ENCODE results near the gene TDRD3. TPM values are rescaled to one million over a fixed set of nuclear protein-coding genes. Genes with fewer than 3 reads are reported as not detected.
A peak's percentile ranks its signal among the peaks of the same experiment; 100 is the strongest.

Gene TDRD3
- 28.5 and 30.4 TPM in 2 replicates for total RNA-seq
- long read RNA-seq, transcript TDRD3-208 (14 exons, 2,579 nt) = major isoform, 6 of 50 reads
- long read RNA-seq, partial matches to known transcripts = 13 of 50 reads
- long read RNA-seq, other reads (novel, unspliced or antisense) = 31 of 50 reads

- H3K9me3 Mint-ChIP-seq (ENCODE audit: low read depth) = no peaks in the 10 kb centered on the region
- no peaks in the 10 kb centered on the region for H3K27me3 Mint-ChIP-seq
- DNase-seq (ENCODE audit: low spot score, unreplicated experiment) = peak; percentile 75
- TF ChIP-seq, protein P1, sequence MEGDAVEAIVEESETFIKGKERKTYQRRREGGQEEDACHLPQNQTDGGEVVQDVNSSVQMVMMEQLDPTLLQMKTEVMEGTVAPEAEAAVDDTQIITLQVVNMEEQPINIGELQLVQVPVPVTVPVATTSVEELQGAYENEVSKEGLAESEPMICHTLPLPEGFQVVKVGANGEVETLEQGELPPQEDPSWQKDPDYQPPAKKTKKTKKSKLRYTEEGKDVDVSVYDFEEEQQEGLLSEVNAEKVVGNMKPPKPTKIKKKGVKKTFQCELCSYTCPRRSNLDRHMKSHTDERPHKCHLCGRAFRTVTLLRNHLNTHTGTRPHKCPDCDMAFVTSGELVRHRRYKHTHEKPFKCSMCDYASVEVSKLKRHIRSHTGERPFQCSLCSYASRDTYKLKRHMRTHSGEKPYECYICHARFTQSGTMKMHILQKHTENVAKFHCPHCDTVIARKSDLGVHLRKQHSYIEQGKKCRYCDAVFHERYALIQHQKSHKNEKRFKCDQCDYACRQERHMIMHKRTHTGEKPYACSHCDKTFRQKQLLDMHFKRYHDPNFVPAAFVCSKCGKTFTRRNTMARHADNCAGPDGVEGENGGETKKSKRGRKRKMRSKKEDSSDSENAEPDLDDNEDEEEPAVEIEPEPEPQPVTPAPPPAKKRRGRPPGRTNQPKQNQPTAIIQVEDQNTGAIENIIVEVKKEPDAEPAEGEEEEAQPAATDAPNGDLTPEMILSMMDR (IDR thresholded peaks at IDR 0.05; ENCODE audit: unreplicated experiment) = peak; percentile 82
- H3K27ac Mint-ChIP-seq = peak within 1 kb of the TSS; percentile 99
- H3K36me3 Mint-ChIP-seq (ENCODE audit: insufficient read depth) = no peaks in the 10 kb centered on the region
- H3K4me1 Mint-ChIP-seq (ENCODE audit: low read depth) = peaks cover 44% of the 10 kb centered on the region
- H3K4me3 Mint-ChIP-seq (ENCODE audit: low read depth) = peak within 1 kb of the TSS; percentile 95
Observed at GRCh38 chr13:60396783-60397703, at the start of gene TDRD3. Gene TDRD3, plus strand, starts transcription at chr13:60397220. Its CDS starts 145 bp downstream, at chr13:60397365.

DNA sequence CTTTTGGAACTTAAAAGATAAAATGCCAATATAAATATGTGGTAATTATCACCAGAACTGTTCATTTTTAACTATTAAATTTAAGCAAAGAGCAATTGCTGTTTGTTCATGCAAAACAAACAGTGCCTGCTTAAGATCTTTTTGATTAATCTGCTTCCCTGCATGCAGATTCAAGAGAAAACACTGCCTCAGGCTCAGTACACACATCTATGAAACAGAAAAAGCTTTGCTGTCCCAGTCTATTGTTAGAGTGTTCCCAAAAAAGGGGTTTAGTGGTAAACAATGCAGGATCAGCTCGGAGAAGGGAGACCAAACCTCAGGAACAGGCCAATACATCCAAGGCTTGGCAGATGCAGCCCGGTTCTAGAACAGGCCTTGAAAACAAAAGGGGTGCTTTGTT lies 49.3 kb upstream of the TDRD3 start:
- TF ChIP-seq, protein P1 (IDR thresholded peaks at IDR 0.05; ENCODE audit: unreplicated experiment) = no peak
- Mint-ChIP-seq H3K36me3 (ENCODE audit: insufficient read depth) (no peaks in the 10 kb centered on the region), H3K4me3 (ENCODE audit: low read depth) (no peak overlapping the region), H3K9me3 (ENCODE audit: low read depth) (peaks cover 3% of the 10 kb centered on the region), H3K27ac (no peak overlapping the region), H3K27me3 (no peaks in the 10 kb centered on the region), H3K4me1 (ENCODE audit: low read depth) (peaks cover 10% of the 10 kb centered on the region)
- no peak for DNase-seq (ENCODE audit: low spot score, unreplicated experiment)

DNA sequence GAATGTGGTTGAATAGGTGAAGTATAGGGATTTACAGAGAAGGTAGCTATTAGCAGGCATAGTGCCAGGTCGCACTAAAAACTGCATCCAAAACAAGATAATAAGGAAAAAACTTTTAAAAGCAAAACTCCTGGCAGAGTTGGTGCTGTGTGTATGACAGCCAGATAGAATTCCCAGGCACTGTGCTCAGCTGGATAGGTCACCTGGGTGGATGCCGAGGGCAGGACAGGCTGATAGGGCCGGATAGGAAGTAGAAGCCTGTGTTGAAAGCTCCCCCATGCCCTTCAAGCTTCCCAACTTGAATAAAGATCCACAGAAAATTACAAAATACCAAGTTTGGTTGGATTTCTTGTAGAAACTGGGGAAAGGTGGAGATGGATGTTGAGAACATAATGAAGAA lies 48.9 kb upstream of the TDRD3 start:
- no peaks in the 10 kb centered on the region for H3K36me3 Mint-ChIP-seq (ENCODE audit: insufficient read depth)
- no peak for DNase-seq (ENCODE audit: low spot score, unreplicated experiment)
- TF ChIP-seq, protein P1 (IDR thresholded peaks at IDR 0.05; ENCODE audit: unreplicated experiment) = no peak

DNA sequence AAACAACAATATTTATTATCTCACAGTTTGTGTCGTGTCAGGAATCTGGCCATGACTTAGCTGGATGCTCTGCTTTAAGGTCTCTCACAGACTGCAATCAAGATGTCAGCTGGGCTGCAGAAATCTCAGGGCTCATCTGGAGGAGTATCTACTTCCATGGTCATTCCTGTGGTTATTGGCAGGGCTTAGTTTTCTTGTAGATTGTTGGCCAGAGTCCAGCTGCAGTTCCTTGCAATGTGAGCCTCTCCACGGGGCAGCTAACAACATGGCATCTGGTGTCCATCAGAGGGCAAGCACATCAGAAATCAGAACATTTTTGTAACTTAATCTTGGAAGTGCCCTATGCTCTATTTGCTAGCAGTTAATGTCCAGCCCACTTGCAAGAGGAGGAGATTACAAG lies 45.7 kb upstream of the TDRD3 start:
- Mint-ChIP-seq H3K9me3 (ENCODE audit: low read depth) (peaks cover 3% of the 10 kb centered on the region), H3K27ac (no peak overlapping the region), H3K36me3 (ENCODE audit: insufficient read depth) (no peaks in the 10 kb centered on the region), H3K4me3 (ENCODE audit: low read depth) (no peak overlapping the region), H3K27me3 (no peaks in the 10 kb centered on the region), H3K4me1 (ENCODE audit: low read depth) (peaks cover 10% of the 10 kb centered on the region)
- no peak for DNase-seq (ENCODE audit: low spot score, unreplicated experiment)
- TF ChIP-seq, protein P1 (IDR thresholded peaks at IDR 0.05; ENCODE audit: unreplicated experiment) = no peak

More for the DNA sequence above, 48.9 kb upstream of the TDRD3 start:
- Mint-ChIP-seq H3K4me1 (ENCODE audit: low read depth) (peaks cover 10% of the 10 kb centered on the region), H3K4me3 (ENCODE audit: low read depth) (no peak overlapping the region), H3K9me3 (ENCODE audit: low read depth) (peaks cover 3% of the 10 kb centered on the region), H3K27ac (no peak overlapping the region), H3K27me3 (no peaks in the 10 kb centered on the region)

DNA sequence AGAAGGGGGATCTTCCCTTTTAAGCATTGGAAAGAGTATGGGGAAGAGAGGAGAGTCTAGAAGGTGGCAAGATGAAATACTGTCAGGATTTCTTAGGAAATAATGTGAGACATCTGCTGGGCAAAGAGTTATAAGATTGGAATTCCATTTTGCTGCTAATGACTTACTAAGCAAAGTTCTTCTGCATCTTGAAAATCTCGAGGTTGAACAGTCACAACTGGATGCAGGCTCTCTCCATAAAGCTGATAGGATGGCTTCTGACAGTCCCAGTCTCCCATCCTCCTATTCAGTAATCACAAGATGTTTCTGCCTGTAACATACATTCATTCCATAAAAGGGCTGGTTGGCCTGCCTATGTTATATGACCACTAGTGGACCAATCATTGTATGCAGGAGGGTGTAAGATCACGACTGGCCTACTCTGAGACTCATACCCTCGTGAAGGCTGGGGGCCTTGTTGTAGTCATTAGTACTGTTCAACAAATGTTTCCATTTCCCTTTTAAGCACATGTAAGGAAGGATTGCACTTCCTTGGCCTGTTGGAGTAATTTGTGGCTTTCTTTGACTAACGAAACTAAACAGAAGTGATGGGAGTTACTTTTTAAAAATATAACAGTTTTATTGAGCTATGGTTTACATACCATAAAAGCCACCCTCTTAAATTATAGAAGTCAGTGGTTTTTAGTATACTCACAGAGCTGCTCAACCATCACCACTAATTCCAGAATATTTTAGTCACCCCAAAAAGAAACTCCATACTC lies 45.0 kb upstream of the TDRD3 start:
- Mint-ChIP-seq H3K27ac (no peak overlapping the region), H3K36me3 (ENCODE audit: insufficient read depth) (no peaks in the 10 kb centered on the region), H3K27me3 (no peaks in the 10 kb centered on the region), H3K4me1 (ENCODE audit: low read depth) (peaks cover 10% of the 10 kb centered on the region), H3K9me3 (ENCODE audit: low read depth) (peaks cover 3% of the 10 kb centered on the region), H3K4me3 (ENCODE audit: low read depth) (no peak overlapping the region)
- TF ChIP-seq, protein P1 (IDR thresholded peaks at IDR 0.05; ENCODE audit: unreplicated experiment) = no peak
- DNase-seq (ENCODE audit: low spot score, unreplicated experiment) = no peak
